Fibroblast of skin of scalp (primary cell): Measurements from ENCODE around the gene SYT15.
"Not testable (repeated sequence)": the region's sequence is repeated elsewhere in the genome, so short reads cannot be mapped to it uniquely, and the experiment has no call there.

Experiments
- DNase-seq: peaks from one replicate; pipeline ENCODE4 v3.0.0-alpha.2; 2013

Gene SYT15

DNA sequence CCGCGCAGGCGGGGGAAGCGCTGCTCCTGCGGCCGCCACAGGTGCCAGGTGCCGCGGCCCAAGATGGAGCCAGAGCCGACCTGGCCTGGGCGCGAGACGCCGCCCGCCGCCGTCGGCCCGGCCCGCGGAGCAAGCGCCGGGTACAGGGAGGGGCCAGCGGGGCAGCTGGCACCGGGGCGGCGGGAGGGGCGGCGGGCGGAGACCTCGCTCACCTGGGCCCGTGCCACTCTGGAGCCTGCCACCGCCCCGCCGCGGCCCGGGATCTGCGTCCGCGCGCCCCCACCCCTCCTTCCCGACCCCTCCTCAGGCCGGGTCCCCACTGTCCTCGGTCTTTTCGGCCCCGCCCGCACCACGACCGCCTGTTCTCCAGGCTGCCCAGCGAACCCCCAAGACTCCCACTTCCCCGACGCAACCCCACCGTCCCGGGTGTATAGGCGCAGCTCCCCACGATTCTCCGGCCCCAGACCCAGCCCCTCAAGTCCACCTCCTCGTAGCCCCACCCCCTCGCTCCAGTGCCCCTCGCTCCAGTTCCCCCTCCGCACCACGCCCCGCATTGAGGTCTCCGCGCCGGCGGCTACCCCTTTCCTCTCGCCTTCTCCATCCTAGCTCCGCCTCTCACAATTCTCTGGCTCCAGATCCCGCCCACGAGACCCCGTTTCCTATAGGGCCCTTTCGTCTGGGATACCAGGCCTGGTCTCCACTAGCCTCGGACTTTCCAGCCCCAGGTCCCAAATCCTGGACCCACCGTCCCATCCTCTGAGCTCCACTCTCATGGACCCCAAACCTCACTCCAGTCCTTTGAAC, 22.2 kb upstream of the SYT15 start, which contains the start of gene GPRIN2:
GPRIN2 (minus strand) TSS at position 144 of the 804 bp plus-strand sequence. CDS start 5,922 bp downstream, outside the sequence.
- DNase-seq, result no peak

- DNase-seq, result no peak
These were observed 21.4 kb upstream of the SYT15 start for GRCh38 chr10:46557319-46558121.

DNA sequence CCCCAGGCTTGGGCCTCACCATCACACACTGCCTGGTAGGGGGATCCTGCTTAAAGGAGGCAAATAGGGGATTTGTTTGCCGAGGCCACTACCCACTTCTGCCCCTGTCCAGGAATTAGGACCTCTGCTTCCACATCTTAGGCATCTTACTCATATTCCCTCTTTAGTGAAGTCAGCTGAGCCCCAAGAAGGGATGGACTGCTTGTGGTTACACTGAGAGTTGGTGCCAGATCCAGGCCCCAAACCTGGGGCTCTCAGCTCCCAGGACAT, 20.9 kb upstream of the SYT15 start:
- DNase-seq, result no peak

DNA sequence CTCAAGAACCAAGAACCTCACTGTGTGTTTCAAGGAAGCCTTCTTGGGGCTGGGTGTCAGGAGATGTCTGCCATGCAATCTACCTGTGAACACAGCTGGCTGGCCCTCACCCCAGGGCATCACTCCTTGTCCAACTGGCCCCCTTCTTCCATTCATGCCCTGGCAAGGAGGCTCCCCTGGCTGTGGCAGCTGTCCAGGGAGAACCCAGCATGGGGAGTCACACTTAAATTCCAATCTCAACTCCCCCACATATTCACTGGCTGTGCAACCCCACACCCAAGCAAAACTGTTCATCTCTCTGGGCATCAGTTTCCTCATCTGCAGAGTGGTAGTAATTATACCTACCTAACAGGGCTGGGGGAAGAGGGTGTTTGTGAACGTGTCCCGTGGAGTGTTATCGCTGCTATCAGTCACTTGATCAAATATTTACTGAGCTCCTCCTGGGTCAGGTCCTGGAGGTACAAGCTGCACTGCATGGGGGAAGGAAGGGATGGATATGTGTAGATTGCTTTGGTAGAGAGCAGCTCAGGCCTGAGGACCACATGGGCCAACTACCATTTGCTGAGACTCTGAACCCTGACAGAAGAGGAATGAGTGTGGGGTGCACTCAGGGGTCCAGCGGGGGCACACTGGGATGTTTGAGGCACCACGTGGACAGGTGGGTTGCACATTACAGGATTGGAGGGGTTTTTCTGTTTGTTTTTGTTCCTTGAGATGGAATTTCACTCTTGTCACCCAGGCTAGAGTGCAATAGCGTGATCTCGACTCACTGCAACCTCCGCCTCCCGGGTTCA, 20.3 kb upstream of the SYT15 start:
- no peak for DNase-seq

DNA sequence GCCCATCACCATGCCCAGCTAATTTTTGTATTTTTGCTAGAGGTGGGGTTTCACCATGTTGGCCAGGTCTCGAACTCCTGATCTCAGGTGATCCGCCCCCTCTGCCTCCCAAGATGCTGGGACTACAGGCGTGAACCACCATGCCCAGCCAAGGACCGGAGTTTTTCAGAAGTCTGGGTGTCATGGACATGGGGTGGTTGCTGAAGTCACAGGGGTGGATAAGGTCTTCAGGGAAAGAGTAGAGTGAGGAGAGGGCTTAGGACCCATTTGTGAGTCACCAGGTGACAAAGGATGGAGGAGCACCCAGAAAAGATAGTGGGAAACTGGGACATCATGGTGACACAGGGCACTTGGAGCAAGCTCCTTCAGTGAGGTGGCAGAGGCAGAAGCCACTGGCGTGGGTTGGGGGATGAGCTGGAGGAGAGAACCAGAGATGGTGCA, 19.7 kb upstream of the SYT15 start:
- no peak for DNase-seq

GRCh38 chr10:46560381-46560780, 18.5 kb upstream of the SYT15 start:
- DNase-seq, result no peak

DNA sequence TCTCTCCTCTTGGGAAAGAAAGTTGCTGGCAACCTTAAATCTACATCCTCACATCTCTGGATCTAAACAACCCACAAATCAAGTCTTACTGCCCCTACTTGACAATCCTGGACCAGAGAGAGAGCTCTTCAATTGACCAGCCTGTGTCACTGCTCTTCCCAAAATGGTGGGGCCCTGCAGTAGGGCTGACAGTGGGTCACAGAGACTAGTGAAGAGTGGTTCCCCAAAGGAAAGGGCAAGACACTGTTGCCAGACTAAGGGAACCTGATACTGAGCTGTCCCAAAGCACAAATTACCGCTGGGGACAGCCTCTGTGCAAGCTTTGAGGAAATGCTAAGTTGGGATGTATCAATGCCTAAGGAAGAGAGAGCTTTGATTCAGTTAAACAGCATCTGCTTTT, 18.0 kb upstream of the SYT15 start:
- DNase-seq, result no peak

DNA sequence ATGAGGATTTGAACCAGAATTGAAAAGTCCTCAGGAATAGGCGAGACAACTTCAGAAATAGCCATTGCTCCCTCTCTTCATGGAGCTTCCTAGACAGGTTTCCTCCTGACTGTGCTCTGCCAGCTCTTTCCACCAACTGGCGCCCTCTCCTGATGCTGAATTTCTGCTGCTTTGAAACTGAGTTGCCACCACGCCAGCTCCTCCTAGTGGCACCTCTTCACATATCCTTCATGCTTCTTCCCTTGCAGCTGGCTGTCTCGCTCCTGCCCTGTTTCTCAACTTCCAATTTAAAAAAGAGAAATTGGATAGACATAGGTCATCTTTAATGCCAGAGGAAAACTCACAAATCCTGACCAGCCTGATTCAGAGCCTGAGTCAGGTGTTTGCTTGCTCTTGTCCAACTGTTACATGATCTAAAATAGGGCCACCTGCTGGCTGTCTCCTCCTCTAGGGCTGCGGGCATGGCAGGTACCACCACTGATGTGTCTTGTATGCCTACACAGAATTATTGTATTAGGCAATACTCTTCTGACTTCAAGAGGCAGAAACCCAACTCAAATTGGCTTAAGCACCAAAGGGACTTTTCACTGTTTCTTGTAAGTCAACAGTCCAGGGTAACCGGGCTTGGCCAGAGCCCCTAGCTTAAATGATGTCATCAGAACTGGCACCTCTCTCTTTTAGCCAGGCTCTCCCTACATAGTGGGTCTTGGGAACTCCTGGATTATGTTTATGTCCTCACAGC, 13.2 kb upstream of the SYT15 start:
- peak; percentile 47 for DNase-seq

DNA sequence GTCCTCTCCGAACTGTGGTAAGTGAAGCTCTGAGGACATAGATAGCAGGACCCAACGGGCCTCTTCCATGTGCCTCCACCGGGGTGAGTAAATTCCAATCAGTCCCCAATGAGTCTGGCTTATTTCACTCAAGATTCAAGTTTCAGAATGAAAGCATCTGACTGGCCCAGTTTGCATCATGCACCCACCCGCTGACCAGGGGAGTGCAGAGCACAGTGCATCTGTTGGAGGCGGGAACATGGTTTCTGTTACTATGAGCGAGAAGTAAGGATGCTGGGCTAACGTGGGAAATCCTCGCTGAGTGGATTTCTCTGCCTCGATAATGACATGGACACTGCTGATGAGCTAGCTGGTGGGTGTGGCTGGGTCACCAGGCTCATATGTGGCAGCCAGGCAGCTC, 11.8 kb upstream of the SYT15 start:
- not testable (repeated sequence) for DNase-seq

GRCh38 chr10:46570655-46571054, 8.3 kb upstream of the SYT15 start:
- DNase-seq, result not testable (repeated sequence)

DNA sequence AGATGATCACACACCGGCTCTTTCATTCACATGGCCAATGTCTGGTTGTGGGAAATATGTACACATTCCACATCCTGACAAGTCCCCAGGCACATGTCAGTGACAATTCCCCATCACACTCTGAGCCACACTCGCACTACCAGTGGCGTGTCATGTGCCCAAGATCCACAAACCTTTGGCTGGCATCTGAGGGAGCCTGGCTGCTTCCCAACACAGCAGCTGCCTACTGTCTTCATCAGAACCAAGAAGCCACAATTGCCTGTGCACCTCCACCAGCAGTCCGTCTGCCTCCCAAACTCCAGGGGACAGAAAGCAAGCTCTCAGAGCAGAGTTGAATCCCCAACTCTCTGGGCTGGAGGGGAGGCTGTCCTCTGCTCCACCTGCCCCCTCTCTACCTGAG, 6.2 kb upstream of the SYT15 start:
- DNase-seq, result not testable (repeated sequence)

DNA sequence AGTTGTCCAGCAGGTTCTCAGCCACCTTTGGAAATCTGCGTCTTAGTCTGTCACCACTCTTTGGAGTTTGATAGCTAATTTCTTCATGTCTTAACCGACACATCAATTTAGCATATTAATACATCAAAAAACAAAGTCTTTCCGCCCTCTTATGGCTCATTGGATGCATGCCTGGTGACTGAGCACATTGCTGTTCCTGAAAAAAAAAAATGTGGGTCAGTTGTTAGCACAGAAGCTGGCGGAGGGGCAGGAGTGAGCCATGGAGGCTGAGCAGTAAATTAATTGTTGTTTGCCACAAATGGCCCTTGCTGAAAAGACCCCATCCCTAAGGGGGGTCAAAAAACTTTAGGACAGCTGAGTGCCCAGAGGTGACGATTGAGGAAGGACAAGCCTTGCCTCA, 5.6 kb upstream of the SYT15 start:
- peak; percentile 27 for DNase-seq

DNA sequence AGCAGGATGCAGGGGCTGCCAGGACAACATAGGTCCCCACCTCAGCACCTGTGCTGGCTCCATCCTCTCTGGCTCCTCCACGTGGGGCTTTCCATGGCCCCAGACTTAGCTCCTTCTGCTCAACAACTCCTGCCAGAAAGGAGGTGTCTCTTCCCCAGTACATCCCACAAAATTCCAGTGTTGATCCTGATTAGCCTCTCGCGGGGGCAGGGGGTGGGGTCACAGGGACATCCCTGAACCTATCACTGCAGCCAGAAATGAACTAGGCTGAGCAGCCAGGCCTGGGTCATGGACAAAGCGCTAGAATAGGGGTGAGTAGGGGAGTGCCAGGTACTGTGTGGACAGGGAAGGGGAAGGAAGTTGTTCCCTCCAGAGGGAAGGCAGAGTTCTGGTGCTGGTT, 5.0 kb upstream of the SYT15 start:
- DNase-seq, result not testable (repeated sequence)

DNA sequence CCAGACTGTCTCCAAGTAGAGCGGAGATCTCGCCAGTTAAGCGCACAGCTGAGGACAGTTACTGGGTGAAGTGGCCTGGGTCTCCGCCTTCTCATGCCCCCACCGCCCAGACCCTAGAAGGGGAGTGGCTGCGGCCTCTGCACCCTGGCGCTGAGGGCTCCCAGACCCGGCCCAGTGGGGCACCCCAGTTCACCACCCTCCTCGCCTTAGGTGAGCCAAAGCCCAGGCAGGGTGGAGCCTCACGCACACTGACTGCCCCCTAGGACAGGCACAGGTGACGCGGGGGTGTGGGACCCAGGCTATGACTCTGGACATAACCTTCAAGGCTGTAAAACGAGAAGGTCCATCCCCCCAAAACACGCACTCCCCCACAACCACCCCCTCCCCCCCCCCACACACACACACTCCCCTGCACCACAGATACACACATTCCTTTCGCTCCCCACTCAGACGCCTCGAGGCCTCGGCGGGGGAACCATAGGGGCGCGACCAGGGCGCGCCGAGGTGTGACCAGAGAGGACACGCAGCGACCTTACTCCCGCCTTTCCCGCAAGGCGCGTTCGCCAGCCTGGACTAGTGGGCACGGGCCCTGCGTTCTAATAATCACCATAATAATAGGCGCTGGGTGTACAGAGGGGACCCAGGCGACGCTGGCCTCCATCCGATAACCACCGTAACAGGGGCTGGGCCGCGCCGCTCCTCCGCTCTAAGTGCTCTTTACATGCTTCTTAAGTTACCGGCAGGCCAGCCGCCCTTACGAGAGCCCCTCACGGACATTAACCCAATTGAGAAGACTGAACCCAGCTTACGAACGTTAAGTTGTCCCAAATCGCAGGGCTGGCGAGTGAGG, 1.1 kb upstream of the SYT15 start:
- DNase-seq, result not testable (repeated sequence)

- not testable (repeated sequence) for DNase-seq
These were observed 450 bp downstream of the SYT15 start for GRCh38 chr10:46579378-46579777.

DNA sequence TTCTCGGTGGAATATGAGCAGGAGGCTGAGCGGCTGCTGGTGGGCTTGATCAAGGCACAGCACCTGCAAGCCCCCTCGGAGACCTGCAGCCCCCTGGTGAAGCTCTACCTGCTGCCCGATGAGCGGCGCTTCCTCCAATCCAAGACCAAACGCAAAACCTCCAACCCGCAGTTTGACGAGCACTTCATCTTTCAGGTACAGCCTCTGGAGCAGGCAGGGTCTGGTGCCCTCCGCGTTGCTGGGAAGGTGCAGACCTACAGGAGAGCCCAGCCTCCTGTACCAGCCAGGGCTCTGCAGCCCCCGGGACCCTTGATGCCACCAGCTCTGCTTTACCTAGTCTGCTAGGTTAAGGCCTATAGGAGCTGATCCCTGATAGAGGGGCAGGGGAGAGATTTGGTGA, 3.1 kb downstream of the SYT15 start:
- not testable (repeated sequence) for DNase-seq

- DNase-seq, result not testable (repeated sequence)
These were observed 3.6 kb downstream of the SYT15 start for GRCh38 chr10:46582568-46582967.

GRCh38 chr10:46584196-46584595, 5.3 kb downstream of the SYT15 start:
- DNase-seq, result not testable (repeated sequence)

DNA sequence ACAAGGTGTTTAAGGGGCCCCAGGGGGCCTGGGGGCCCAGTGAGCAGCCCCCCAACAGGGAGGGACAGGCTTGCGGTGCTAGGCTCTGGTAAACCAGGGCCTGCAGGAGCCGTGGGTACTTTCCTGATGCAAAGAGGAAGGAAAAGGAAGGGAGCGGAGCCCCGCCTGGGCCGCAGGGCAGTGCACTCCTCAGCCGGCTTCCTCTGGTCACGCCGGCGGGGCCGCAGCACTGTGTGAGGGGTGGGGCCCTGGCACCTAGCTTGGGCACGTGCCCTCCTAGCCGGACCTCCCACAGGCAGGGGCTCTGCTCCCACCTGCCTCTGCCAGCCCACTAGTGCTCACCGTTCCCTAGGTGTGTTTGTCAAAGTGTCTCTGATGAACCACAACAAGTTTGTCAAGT, 6.3 kb downstream of the SYT15 start:
- not testable (repeated sequence) for DNase-seq

DNA sequence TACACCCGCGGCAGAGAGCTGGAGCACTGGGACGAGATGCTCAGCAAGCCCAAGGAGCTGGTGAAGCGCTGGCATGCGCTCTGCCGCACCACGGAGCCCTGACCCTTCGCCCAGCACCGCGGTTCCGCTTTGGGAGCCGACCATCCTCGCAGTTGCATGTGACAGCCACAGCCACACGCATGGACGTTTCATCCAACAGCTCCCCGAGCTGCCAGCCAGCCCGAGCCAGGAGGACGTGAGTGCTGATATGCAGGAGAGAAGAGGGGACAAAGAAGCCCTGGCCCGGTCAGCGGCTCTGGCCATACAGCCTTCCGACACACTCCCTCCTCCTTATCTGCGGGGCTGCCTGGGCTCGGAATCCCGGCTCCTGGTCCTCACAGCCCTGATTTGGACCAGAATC, 8.6 kb downstream of the SYT15 start:
- DNase-seq, result not testable (repeated sequence)

- not testable (repeated sequence) for DNase-seq
These were observed 9.3 kb downstream of the SYT15 start for GRCh38 chr10:46588221-46588620.
